ENCODE data around the gene CNOT11. TPM values are rescaled to one million over a fixed set of nuclear protein-coding genes. Genes with fewer than 3 reads are reported as not detected.

The CNOT11 gene
- total RNA-seq, 4 donors from 2014 or later: 28.0 to 53.2 (median 41.8) TPM

DNA sequence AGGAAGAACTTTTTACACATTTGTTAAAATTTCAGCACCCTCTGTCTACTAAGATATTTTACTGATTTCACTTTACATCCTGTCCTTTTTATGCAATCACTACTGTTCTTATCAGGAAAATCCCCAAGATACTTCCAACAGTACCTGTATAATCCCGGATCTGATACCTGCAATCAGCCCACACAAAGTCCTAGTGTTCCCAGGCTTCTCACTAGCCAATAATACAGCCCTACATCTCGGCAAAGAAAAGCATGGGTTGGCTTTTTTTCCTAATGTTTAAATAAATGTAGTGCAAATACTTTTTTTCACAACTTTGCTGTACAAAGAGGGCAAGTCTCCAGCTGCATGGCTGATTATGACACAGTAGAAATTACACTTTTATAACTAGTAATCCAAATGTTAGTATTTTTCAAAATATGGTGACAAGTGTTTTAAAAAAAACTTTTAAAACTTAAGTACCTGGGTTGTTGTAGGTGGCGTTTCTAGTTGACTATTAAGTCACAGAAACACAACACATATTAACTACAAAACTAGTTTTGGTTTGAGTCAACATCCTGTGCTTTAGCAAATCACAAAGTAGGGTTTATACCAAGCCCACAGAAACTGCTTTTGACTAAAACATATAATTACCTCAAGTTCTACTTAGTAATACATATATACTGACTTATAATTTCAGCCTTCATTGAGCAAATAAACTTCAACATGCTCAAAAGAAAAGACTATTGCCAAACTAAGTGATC, 19.5 kb downstream of the CNOT11 start:
- Histone ChIP-seq H3K4me3 (no peak overlapping the region), H3K27ac (no peak overlapping the region), H3K9me3 (no peaks in the 10 kb centered on the region), H3K4me1 (no peaks in the 10 kb centered on the region), H3K36me3 (peaks cover 14 to 99% (median 37%) of the 10 kb centered on the region in 3 donors), H3K27me3 (no peaks in the 10 kb centered on the region)
- DNase-seq: no peak
- intact Hi-C loops (cut with DNase I): no loop called here
- 60 to 62% methylated on average over 3 of the region's 3 CpGs for WGBS, 2 donors
- TF ChIP-seq POLR2A (IDR thresholded peaks at IDR 0.05): no peak
- TF ChIP-seq, protein P1, sequence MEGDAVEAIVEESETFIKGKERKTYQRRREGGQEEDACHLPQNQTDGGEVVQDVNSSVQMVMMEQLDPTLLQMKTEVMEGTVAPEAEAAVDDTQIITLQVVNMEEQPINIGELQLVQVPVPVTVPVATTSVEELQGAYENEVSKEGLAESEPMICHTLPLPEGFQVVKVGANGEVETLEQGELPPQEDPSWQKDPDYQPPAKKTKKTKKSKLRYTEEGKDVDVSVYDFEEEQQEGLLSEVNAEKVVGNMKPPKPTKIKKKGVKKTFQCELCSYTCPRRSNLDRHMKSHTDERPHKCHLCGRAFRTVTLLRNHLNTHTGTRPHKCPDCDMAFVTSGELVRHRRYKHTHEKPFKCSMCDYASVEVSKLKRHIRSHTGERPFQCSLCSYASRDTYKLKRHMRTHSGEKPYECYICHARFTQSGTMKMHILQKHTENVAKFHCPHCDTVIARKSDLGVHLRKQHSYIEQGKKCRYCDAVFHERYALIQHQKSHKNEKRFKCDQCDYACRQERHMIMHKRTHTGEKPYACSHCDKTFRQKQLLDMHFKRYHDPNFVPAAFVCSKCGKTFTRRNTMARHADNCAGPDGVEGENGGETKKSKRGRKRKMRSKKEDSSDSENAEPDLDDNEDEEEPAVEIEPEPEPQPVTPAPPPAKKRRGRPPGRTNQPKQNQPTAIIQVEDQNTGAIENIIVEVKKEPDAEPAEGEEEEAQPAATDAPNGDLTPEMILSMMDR (IDR thresholded peaks at IDR 0.05): no peak

DNA sequence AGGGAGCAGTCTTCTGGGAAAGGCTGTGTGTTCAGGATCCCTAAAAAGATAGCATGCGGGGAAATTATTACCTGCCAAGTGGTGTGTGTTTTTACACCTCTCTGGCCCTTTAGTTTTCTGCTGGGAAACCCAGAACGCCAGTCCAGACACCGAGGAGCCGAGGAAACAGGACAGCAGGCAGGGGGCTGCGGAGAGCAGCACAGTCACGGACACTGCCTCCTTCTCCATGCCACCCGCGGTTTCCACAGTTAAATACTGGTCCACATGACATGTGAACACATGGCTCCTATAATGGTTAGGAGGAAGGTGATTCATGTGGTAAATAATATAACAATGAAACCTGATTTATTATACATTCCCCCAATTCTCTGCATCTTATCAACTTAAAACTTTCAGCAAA, 20.4 kb downstream of the CNOT11 start:
- H3K27ac ChIP-seq: no peak overlapping the region
- H3K4me3 ChIP-seq: no peak overlapping the region
- no peak for DNase-seq
- no peaks in the 10 kb centered on the region for H3K27me3 ChIP-seq
- H3K9me3 ChIP-seq: no peaks in the 10 kb centered on the region
- no peak for TF ChIP-seq POLR2A (IDR thresholded peaks at IDR 0.05)
- TF ChIP-seq, protein P1 (IDR thresholded peaks at IDR 0.05): no peak
- H3K36me3 ChIP-seq: peaks cover 9 to 99% (median 41%) of the 10 kb centered on the region in 3 donors
- H3K4me1 ChIP-seq: no peaks in the 10 kb centered on the region
- WGBS, 2 donors: 83 to 89% methylated on average over 5 to 8 of the region's 8 CpGs
- intact Hi-C loops (cut with DNase I): no loop called here

DNA sequence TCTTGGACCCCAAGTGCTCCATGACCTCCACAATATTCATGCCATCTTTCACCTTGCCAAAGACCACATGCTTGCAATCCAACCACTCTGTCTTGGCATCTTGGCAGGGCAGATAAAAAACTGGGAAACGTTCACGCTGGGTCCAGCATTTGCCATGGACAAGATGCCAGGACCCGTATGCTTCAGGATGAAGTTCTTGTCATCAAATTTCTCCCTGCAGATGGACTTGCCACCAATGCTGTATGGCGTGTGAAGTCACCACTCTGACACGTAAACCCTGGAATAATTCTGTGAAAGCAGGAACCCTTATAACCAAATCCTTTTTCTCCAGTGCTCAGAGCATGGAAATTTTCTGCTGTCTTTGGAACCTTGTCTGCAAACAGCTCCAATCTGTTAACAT, 21.5 kb downstream of the CNOT11 start:
- Histone ChIP-seq H3K27me3 (no peaks in the 10 kb centered on the region), H3K4me3 (no peak overlapping the region), H3K27ac (no peak overlapping the region), H3K36me3 (peaks cover 5 to 99% (median 42%) of the 10 kb centered on the region in 3 donors), H3K9me3 (no peaks in the 10 kb centered on the region), H3K4me1 (no peaks in the 10 kb centered on the region)
- 88 to 92% methylated on average over 5 of the region's 5 CpGs for WGBS, 2 donors
- intact Hi-C loops (cut with DNase I): no loop called here
- no peak for TF ChIP-seq POLR2A (IDR thresholded peaks at IDR 0.05)
- TF ChIP-seq, protein P1 (IDR thresholded peaks at IDR 0.05): no peak
- no peak for DNase-seq

DNA sequence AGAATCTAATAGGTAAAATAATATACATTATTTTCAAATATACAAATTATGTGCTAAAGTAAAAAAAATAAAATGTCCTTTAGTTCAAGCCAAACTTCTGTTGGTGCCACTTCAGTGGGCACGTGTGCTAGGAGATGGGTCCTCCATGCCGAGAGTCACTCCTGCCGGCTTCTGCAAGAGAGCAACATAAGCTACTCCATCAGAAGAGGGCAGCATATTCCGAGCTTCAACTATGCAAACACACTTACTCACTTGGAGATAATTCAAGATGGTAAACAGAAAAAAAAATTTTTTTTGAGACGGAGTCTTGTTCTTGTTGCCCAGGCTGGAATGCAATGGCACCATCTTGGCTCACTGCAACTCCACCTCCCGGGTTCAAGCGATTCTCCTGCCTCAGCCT, 24.4 kb downstream of the CNOT11 start:
- no peak for TF ChIP-seq POLR2A (IDR thresholded peaks at IDR 0.05)
- TF ChIP-seq, protein P1 (IDR thresholded peaks at IDR 0.05): peak in 2 of 6 experiments; percentile 25 to 44
- H3K36me3 ChIP-seq: peaks cover 5 to 99% (median 48%) of the 10 kb centered on the region in 3 donors
- no peaks in the 10 kb centered on the region for H3K27me3 ChIP-seq
- no peak for DNase-seq
- 44 to 54% methylated on average over 7 of the region's 7 CpGs for WGBS, 2 donors
- no peaks in the 10 kb centered on the region for H3K4me1 ChIP-seq
- H3K9me3 ChIP-seq: no peaks in the 10 kb centered on the region
- H3K27ac ChIP-seq: no peak overlapping the region
- no peak overlapping the region for H3K4me3 ChIP-seq
- intact Hi-C loops (cut with DNase I): no loop called here

DNA sequence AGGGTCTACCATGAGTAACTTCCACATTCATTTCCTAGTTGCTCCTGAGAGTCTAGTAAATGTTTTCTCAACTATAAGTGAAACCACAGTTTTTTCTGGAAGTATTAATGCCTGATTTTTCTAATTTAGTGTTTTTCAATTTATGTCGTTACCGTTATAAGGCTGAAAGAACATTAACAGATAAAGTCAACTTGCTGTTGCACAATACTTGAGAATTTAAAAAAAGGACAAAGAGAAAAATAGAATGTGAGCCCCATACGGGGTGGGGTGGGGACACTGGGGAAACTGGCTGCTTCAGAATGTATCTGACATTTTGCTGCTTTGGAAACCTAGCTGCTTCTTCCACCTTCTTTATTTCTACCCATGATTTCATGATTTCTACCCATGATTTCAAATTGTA, 26.2 kb downstream of the CNOT11 start:
- DNase-seq: no peak
- Histone ChIP-seq H3K9me3 (no peaks in the 10 kb centered on the region), H3K27ac (no peak overlapping the region), H3K4me1 (no peaks in the 10 kb centered on the region), H3K27me3 (no peaks in the 10 kb centered on the region), H3K36me3 (peaks cover 8 to 99% (median 51%) of the 10 kb centered on the region in 3 donors), H3K4me3 (no peak overlapping the region)
- intact Hi-C loops (cut with DNase I): no loop called here
- TF ChIP-seq, protein P1 (IDR thresholded peaks at IDR 0.05): no peak
- no peak for TF ChIP-seq POLR2A (IDR thresholded peaks at IDR 0.05)
- WGBS, 2 donors: 85 to 89% methylated on average over 3 of the region's 3 CpGs
